ENCODE results near the gene METTL1.

METTL1 gene

DNA sequence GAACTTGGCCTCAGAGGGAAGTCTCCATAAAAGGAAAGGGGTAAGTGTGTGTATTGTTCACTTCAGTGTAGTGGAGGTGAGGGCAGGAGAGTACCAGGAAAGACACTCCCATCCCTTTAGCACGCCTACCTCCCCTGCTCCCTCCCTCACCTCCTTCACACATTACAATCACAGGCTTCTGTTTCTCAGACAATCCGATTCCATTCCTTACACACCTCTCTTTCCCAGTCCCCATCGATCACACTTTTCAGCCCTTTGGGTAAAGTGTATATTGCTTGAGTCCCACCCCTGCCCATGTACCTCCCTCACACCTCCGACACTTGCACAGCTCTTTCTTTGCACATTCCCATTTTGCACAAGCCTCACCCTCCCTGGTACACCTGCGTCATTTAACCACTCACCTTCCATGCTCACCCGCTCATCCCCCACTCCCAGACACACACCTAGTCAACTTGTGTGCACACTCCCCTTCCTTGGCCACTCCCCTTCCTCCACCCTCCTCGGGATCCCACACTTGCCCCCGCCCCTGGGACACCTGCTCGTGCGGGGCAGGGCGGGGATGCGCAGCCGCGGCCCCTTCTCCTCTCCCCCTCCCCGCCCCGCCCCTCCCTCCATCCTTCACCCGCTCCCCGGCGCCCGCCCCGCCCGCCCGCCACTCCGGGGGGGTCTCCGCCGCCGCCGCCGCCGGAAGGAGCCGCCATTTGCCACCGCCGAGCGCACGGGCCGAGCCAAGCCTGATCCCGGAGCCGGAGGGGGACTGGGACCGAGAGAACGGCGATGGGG, 17.3 kb downstream of the METTL1 start, which contains the start of gene MARCHF9:
Gene MARCHF9, plus strand, starts transcription at position 693 of the 783 bp plus-strand sequence. CDS start 426 bp downstream, outside the sequence.
- peak; percentile 74 to 84 for DNase-seq (ENCODE audit: low read depth in 2 of 2)

DNA sequence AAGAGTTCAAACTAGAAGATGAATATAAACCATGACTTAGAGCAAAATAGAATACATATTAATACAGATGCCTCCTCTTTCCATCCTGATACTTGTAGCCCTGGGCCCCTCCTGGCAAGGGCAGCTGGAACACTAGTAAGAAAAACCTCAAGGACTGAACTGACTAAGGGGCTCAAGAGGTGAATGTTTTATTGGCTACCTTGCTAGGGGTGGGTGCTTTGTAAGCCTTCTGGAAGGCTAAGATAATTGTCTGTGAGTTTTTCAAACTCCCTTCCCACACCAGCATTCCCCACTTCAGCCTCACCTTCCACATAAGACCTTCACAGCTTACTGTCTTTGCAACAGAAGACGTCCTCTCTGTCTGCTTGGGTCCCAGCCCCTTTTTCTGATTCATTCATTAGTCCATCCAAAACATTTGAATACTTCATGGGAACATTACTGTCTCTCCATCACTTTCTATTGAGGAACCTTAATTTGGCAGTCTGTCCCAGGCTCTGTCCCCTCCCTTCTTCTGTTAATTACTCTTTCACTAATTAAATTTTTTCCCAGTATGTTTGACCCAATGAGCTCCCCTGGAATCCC, 18.1 kb downstream of the METTL1 start:
- DNase-seq (ENCODE audit: low read depth in 2 of 2), result no peak

DNA sequence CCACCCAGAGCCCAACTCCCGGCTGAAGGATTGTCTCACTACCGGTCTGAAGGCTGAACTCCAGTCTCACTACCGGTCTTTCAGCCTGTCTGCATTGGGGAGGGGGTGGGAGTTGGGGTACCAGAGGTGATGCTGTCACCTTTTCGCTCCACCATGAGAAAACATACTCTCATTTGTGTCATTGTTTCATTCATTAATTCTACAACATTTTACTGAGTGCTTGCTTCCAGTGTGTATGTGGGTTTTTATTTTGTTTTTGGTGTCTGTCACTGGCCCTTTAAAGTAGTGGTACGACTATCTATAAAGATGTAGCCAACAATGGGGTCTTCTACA, 19.3 kb downstream of the METTL1 start:
- DNase-seq (ENCODE audit: low read depth in 2 of 2), result no peak

DNA sequence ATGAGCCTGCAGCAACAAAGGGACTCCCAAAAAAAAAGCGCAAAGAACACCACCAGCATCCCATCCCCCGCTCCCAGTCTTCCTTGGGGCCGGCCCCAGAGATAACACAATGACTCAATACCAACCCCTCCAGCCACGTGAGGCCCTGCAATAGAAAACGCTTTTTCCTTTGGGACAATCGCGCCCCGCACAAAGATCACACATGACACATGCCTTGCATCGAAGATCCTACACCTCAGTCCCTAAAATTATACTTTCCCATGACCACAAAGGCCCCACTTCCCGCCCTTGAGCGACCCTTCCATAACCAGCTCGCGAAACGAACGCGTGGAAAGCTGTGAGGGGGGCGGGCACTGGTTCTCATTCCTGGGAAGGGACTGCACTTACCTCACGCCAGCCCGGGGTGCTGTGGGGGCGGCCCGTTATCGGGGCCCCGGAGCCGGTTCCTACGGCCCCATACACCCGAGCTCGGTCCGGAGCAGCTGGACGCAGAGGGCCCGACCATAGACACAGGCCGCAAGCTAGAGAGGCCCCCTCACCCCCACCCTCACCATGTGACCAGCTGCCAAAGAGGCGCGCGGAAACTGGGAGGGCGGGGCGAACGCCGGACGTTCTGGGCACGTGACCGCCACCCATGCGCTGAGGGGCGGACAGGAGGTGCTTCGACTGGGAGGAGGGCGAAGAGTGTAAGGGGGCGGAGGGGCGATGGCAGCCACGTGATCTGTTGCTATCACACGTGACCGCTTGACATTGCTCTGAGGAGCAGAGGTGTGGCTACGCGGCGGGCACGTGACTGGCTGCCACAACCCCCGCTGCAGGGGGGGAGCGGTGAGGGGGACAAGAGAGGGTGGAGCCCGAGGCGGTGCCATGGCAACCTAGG, 19.9 kb downstream of the METTL1 start, which contains the start of gene CDK4:
Gene CDK4, minus strand, starts transcription at position 523 of the 880 bp plus-strand sequence. CDS start 593 bp downstream, outside the sequence.
- peak; percentile 97 to 98 for DNase-seq (ENCODE audit: low read depth in 2 of 2)

DNA sequence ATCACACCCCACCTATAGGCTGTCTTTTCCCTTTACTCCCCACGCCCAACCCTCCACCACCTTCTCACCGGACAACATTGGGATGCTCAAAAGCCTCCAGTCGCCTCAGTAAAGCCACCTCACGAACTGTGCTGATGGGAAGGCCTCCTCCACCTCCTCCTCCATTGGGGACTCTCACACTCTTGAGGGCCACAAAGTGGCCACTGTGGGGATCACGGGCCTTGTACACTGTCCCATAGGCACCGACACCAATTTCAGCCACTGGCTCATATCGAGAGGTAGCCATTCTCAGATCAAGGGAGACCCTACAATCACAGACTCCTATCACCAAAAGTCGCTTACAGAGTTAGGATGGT, 20.5 kb downstream of the METTL1 start:
- no peak for DNase-seq (ENCODE audit: low read depth in 2 of 2)

DNA sequence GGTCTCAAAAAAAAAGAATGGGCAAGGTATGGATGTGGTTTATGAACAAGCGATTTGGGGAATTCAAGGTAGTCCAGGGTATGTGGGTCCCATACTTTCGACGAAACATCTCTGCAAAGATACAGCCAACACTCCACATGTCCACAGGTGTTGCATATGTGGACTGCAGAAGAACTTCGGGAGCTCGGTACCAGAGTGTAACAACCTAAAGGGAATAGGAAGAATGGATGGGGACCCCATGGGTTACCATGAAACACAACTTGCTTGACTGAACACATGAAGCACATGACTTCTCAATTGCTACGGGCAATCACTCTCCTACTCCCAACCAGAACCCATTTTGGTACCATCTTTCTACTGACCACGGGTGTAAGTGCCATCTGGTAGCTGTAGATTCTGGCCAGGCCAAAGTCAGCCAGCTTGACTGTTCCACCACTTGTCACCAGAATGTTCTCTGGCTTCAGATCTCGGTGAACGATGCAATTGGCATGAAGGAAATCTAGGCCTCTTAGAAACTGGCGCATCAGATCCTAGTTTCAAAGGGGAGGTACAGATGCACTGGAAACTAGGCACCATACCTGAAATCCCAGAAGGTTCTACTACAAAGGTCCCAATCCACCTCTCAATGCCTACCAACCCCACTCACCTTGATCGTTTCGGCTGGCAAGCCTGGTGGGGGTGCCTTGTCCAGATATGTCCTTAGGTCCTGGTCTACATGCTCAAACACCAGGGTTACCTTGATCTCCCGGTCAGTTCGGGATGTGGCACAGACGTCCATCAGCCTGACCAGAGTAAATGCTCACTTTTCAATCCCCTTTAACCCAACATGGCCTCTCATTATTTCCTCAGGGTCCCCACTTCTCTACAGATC, 21.1 kb downstream of the METTL1 start:
- DNase-seq (ENCODE audit: low read depth in 2 of 2), result no peak

DNA sequence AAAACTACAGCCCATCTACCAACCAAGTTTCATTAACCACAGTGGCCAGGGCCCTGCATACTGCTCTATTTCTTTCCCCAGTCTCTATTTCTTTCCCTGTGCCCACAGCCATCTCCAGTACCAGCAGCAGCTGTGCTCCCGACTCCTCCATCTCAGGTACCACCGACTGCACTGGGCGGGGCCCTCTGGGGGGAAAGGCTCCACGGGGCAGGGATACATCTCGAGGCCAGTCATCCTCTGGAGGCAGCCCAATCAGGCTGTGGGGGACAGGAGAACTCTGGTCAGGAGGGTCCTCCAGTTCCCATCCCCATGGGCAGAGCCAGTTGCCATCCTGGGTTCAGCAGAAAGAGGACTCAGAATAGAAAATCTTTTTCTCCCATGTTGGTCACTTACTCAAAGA, 22.8 kb downstream of the METTL1 start:
- no peak for DNase-seq (ENCODE audit: low read depth in 2 of 2)

DNA sequence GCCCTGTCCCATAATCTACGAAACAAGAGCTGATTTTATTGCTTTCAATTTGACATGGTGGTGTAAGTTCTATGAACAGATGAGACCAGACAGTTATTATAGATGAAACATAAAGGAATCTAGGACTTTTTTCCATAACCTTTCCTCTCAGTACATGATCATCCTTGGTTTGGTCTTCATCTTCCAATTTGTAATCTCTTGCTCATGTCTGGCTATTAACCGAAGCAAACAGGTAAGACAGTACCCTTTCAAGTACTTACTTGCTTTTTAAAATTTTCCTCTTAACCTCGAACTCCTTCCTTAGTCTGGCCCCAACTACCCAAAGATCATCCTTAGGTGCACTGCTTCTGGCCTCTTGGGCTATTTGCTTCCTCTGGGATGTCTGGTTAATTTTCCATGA, 25.9 kb downstream of the METTL1 start:
- no peak for DNase-seq (ENCODE audit: low read depth in 2 of 2)

DNA sequence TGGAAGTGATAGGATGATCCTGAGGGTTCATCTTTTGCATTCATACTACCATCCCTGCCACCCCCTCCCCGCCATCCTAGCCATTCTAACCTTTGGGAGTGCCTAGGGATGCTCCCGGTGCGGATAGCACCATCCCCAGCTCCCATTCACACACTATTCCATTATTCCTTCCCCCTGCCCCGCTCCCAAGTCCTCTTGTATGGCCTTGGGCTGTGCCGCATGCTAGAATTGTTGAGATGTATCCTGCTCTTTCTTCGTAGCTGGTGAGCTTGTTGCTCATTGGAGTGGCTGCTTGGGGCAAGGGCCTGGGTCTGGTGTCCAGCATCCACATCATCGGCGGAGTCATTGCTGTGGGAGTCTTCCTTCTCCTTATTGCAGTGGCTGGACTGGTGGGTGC, 26.4 kb downstream of the METTL1 start:
- DNase-seq (ENCODE audit: low read depth in 2 of 2), result no peak

DNA sequence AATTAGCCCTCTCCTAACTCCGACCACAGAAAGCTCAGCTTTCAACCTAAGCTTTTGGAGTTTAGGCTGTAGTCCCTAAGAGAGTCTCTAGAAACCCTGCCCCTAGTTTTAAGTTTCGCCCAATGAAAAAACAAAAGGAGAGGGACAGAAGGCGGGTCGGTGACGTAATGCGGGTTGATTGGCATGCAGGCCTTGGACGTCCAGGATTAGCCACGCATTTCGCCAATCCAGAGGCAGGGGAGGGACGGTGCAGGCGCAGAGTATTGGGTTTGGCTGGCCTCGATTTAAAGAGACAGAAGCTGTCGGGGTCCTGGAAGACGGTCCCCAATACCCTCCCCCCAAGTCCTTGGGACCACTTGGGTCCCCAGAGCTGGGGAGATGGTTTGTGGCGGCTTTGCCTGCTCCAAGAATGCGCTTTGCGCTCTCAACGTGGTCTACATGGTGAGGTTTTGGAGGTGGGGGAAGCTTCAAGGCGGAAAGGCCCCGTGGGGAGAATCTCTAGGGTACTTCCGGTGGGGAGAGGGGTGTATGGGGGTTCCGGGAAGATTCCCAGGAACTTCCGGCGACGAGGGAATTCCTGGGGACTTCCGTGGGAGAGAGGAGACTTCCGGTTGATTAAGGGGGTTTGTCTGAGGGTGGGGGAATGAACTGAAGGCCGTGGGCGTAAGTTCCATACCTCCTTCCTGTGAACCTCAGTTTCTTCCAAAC, 27.0 kb downstream of the METTL1 start, which contains the start of gene TSPAN31:
Gene TSPAN31, plus strand, starts transcription at position 263 of the 708 bp plus-strand sequence. Its CDS starts 116 bp downstream, at position 379.
- peak; percentile 90 to 91 for DNase-seq (ENCODE audit: low read depth in 2 of 2)

DNA sequence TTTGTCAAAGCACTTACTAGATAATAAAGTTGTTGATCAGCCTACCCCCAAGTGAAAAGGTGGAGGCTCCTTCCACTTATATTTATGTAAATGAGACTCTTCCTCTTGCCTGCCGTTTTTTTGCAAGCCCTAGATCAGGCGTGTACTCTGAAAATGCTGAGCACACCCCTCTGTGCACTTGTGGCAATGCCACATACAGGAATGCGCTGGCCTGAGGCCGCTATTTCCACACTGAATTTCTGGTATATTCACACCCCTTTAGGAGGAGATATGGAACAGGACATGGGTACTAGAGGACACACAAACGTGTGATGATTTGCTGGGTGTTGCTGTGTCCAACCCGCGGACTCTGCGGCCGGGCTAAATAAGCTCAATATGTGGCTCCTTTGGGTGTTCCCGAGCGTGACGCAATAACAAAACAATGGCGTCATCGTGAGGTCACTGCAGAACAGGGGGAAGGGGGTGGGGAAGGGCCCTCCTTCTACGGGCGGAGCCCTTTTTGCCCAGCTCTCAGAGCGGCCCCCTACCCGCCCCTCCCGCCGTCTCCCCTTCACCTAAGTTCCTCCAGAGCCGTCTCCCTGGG, 27.6 kb downstream of the METTL1 start:
- peak; percentile 34 to 71 for DNase-seq (ENCODE audit: low read depth in 2 of 2)

DNA sequence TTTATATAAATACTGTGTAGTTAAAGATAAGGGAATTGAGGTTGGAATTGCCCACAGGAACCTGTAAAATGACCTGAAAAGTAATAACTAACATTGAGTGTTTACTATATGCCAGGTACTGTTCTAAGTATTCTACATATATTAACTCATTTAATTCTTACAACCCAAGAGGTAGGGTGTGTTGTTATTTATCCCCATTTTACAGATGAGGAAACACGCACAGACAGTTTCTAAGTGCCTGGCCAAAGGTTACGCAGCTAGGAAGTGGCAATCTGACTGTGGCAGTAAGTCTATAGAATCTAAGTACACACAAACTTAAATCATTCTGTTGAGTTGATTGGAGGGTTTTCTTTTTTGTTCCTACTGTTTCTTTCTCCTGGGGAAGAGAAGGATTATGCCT, 28.1 kb downstream of the METTL1 start:
- DNase-seq (ENCODE audit: low read depth in 2 of 2), result no peak

DNA sequence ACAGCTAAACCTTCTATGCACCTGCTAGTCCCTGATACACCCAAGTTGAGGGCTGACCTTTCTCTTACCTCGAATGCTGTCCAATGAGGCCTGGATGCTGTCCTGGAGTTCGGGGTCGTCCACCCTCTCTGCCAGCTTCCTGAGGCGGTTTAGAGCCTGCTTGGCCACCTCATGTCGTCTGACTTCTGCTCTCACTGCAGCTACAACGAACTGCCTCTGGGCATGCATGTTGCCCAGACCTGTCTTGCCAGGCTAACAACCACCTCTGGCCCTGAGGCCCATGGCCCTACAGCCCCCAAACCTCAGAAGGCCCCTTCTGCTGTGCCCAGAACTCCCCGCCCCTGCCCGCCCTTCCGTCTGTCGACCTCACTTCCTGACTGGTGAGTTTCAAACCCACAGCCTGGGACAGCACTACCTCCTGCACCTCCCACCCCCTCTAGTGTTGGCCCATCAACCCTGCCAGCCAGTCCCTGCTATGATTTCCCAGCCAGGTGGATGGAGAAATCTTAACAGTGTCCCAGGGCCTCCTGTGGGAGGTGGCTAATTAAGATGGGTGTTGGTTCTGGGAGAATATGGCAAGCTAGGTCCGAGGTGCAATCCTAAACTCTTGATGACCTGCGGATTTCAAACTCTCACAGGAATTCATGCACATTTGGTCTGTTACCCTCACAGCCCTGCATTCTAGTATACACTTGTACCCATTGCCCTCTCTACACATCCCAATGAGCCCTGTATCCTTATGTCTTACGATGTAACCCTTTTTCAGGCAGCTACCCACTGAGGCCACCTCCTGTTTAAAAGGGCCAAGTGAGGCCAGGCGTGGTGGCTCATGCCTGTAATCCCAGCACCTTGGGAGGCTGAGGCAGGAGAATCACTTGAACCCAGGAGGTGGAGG, 29.8 kb downstream of the METTL1 start:
- DNase-seq (ENCODE audit: low read depth in 2 of 2), result peak; percentile 55 to 72

DNA sequence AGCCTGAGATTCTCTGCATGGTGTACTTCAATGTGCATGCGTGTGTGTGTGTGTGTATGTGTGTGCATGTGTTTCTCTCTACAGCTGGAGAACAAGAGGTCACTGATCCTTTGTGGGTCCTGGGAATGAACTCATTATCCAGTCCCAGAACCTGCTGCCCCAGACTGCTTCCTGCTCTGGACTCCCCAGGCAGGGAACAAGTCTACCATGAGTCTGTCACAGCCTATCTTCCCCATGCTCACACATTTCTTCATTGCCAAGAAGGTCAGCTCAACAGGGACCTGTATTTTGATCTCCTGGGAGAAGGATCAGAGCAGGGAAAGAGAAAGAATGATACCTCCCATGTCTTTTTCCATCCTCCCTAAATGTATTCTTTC, 30.5 kb downstream of the METTL1 start:
- DNase-seq (ENCODE audit: low read depth in 2 of 2), result no peak

DNA sequence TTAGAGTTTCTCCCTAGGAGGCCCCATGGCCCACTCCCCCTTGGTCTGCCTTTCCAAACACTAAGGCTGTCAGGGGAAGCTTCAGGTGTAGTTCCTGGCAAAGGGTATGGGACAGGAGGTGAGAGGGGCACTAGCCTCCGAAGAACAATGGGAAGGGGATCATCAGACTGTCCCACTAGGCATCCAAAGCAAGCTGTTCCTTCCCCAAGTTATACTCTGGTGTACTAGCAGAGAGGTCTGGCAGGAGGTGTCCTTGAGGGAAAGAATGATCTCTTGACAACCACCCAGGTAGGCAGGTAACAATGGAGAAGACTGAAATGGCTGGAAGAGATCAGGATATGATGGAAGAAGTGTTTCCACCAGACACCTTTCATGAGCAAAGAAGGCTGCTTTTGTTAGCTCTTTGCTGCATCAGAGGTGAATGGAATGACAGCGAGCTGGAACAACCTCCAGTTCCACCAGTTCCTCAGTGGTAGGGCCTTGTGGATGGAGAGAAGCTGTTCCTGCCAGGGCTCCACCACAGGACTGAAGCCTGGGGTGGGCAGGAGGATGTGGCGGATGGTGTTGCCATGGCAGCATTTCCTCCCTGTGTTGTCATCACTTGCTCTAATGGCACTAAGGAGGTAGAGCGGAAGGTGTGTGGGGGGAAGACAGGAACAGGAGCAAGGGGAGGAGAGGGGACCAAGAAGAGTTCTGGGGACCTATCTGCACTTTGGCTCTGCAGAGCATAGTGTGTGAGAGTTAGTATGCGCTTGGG, 31.1 kb downstream of the METTL1 start:
- DNase-seq (ENCODE audit: low read depth in 2 of 2), result peak; percentile 52 to 59

DNA sequence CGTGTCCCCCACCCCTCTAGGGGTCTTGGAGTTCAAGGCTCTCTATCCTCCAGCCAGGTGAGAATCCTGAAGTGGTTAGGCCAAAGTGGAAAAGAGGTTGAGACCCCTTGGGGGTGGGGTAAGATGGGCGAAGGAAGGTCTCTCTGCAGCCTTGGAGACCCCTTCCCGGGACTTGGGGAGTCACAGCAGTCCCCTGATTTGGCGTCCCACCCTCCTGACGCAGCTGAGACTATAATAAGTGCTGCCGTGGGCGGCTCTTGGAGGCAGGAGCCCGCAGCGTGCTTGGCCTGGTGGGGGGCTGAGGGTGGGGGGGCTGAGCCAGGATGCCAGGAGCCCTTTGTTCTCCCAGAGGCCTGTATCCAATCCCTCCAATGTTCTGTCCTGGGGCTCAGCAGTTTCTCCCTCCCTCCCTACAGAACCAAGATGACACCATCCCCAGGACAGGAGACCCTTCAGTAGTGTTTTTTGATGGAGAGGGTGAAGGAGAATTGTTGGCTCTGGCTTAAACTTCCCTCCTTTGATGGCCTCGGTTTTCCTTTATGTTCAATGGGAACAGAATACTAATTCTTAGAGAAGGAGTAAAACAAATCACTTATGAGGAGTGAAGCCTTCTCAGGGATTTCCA, 31.9 kb downstream of the METTL1 start:
- no peak for DNase-seq (ENCODE audit: low read depth in 2 of 2)

DNA sequence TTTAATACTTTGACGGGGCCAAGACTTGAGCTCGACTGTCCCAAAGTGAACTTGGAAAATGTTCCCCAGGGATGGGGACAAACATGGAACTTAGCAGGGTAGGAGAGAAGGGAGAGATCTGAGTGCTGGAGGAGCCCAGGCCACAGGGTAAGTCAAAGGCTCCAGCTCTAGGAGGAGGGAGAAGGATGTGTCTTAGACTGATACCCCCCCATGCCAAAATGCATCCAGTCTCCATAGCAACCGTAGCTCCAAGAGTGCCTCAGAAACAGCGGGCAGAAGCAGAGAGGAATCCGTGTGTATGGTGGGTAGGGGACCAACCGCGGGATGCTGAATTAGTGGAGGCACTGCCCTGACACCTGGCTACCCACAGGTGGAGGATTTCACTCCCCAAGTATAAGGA, 32.5 kb downstream of the METTL1 start:
- no peak for DNase-seq (ENCODE audit: low read depth in 2 of 2)

DNA sequence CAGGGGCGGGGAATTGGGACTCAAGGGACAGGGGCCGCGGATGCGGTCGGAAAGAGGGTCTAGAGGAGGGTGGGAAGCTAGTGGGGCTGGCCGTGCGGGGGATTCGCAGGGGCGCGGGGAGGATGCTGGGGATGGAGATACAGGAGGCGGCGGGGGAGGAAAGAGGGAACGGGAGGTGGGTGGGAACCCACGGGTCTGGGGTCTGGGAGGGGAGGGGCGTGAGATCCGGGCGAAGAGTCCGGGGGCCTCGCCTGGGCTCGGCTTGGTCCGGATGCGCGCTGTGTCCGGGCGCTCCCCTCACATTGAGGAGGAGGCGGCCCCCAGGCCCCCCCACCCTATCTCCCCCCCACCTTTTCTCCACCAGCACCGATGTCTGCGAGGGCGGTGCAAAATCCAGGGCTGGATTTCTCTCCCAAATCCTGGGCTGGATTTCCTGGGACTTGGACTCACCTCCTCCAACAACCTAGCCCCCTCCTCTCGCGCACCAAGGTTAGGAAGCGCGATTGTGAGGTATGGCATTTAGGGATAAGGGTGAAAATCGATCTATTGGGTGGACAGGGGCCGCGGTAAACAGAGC, 33.2 kb downstream of the METTL1 start, which contains the start of gene AGAP2:
Gene AGAP2, minus strand, starts transcription at position 82 of the 577 bp plus-strand sequence. CDS start 496 bp downstream, outside the sequence.
- no peak for DNase-seq (ENCODE audit: low read depth in 2 of 2)
